Mesodermal cell (in vitro differentiated cells): ENCODE measurements around the gene C4B.

ENCODE experiments used
- H3K27ac ChIP-seq: 2 replicates; pipeline ENCODE4 v1.7.0; 2013; ENCODE audit warnings: mild to moderate bottlenecking, low read depth, low read length, moderate library complexity; ENCODE audit not compliant: severe bottlenecking
- H3K36me3 ChIP-seq: 2 replicates; pipeline ENCODE4 v1.7.1; 2013; ENCODE audit warnings: mild to moderate bottlenecking, low read length, moderate library complexity; ENCODE audit not compliant: control insufficient read depth, insufficient read depth
- H3K4me1 ChIP-seq: one replicate; pipeline ENCODE4 v1.7.1; 2013; ENCODE audit warnings: mild to moderate bottlenecking, low read length; ENCODE audit not compliant: insufficient read depth, control insufficient read depth, poor library complexity, severe bottlenecking
- H3K4me3 ChIP-seq: 2 replicates; pipeline ENCODE4 v1.7.0; 2013; ENCODE audit warnings: low read length, control low read depth, mild to moderate bottlenecking; ENCODE audit not compliant: insufficient read depth, poor library complexity, severe bottlenecking; ENCODE audit errors: extremely low read depth
- H3K9me3 ChIP-seq: 2 replicates; pipeline ENCODE4 v1.7.1; 2013; ENCODE audit warnings: mild to moderate bottlenecking, low read length, moderate library complexity; ENCODE audit not compliant: control insufficient read depth
- WGBS, 2 experiments: methylation state at CpG; one replicate each; pipeline ENCODE4 v1.1.5; 2013; ENCODE audit warnings: missing lambda C conversion rate in 2 of 2; ENCODE audit not compliant: insufficient coverage in 2 of 2; 5-methylcytosine and 5-hydroxymethylcytosine counted together

Gene C4B

GRCh38 chr6:32070814-32071543, 56.4 kb downstream of the C4B start:
- H3K4me1 ChIP-seq, result peaks cover 7% of the 10 kb centered on the region
- no peaks in the 10 kb centered on the region for H3K36me3 ChIP-seq
- WGBS, 2 experiments, result 69 to 74% methylated on average over 12 to 15 of the region's 16 CpGs
- no peak overlapping the region for H3K4me3 ChIP-seq
- H3K9me3 ChIP-seq, result no peaks in the 10 kb centered on the region
- H3K27ac ChIP-seq, result no peak overlapping the region

DNA sequence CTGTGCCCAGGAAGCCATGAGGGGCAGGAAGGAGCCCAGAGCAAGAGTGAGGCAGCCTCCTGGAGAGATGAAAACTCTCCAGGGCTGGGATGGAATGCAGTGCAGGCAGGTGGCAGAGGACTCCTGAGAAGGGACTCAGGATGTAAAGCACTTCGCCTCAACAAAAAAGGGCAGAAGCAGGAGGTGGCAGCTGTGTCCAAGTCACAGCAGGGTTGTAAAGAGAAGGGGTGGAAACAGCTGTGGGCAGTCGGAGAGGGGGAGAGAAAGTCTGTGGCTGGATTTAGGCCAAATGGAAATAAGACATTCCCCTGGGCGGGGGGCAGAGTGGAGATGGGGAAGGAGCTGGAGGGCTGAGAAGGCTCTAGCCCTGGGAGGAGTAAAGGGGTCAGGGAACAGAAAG, 58.5 kb downstream of the C4B start:
- no peak overlapping the region for H3K27ac ChIP-seq
- no peak overlapping the region for H3K4me3 ChIP-seq
- H3K9me3 ChIP-seq, result no peaks in the 10 kb centered on the region
- 57 to 70% methylated on average over 2 to 3 of the region's 3 CpGs for WGBS, 2 experiments
- H3K36me3 ChIP-seq, result no peaks in the 10 kb centered on the region
- H3K4me1 ChIP-seq, result peaks cover 7% of the 10 kb centered on the region

DNA sequence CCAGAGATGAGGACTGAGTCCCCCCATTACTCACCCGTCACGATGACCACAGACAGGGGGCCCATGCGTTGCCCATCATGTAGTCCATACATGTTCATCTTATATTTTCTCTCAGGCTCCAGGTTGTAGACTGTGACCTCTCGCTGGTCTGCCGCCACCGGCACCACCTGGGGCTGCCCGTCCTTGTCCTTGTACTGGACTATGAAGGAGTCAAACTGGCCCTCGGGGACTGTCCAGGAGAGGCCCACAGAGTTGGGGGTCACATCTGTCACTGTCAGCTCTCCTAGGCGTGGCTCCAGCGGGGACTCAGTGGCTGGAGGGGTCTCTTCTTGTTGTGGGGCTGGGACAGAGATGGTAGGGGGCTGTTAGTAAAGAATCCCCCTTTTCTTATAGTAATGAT, 59.0 kb downstream of the C4B start:
- H3K4me1 ChIP-seq, result peaks cover 7% of the 10 kb centered on the region
- no peak overlapping the region for H3K27ac ChIP-seq
- no peaks in the 10 kb centered on the region for H3K36me3 ChIP-seq
- H3K4me3 ChIP-seq, result no peak overlapping the region
- H3K9me3 ChIP-seq, result no peaks in the 10 kb centered on the region
- WGBS, 2 experiments, result 97 to 100% methylated on average over 5 to 7 of the region's 10 CpGs

DNA sequence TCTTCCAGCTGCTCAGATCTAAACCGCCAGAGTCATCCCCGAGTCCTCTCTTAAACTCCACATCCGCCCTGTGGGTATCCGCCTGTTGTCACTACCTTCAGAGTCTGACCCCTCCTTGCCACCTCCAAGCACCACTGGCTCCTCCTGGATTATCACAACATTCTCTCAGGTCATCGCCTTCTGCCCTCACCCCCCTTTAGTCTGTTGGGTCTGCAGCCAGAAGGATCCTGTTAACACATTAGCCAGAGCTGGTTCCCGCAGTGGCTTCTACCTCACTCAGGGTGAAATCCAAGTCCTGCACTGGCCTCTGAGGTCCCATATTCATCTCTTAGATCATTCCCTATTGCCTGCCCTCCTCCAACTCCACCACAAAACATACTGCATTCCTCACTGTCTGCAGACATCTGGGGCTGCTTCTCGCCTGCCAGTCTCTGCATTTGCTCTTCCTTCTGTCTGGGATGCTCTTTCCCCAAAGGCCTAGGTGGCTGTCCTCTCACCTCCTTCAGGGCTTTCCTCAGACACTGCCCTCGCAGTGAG, 60.5 kb downstream of the C4B start:
- Histone ChIP-seq H3K36me3 (no peaks in the 10 kb centered on the region), H3K9me3 (no peaks in the 10 kb centered on the region), H3K4me3 (no peak overlapping the region), H3K27ac (no peak overlapping the region), H3K4me1 (peaks cover 7% of the 10 kb centered on the region)
- WGBS, 2 experiments, result 91 to 94% methylated on average over 8 of the region's 8 CpGs

GRCh38 chr6:32075781-32076180, 61.2 kb downstream of the C4B start:
- WGBS, 2 experiments, result 80 to 94% methylated on average over 3 of the region's 3 CpGs
- Histone ChIP-seq H3K9me3 (no peaks in the 10 kb centered on the region), H3K36me3 (no peaks in the 10 kb centered on the region), H3K4me1 (peaks cover 11% of the 10 kb centered on the region), H3K4me3 (no peak overlapping the region), H3K27ac (no peak overlapping the region)

DNA sequence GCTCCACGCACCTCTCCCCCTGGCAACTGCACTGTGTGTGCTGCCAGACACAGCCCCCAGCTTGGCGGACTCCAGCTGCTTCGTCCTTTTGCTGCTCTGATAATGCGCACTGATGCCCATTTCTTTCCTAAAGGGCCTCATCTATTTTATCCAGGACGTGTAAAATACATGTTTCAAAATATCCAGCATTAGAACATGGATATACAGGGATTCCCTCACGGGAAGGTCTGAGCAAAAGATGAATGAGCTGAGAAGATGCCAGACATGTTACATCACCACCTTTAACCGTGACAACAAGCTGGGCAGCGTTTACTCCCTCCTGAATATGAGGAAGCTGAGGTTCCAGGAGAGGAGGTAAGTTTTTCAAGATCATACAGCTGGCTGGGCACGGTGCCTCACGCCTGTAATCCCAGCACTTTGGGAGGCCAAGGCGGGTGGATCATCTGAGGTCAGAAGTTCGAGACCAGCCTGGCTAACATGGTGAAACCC, 61.8 kb downstream of the C4B start:
- Histone ChIP-seq H3K4me1 (peaks cover 17% of the 10 kb centered on the region), H3K27ac (peak overlapping the region; percentile 50), H3K36me3 (no peaks in the 10 kb centered on the region), H3K4me3 (no peak overlapping the region), H3K9me3 (no peaks in the 10 kb centered on the region)
- 84 to 85% methylated on average over 5 to 9 of the region's 12 CpGs for WGBS, 2 experiments

DNA sequence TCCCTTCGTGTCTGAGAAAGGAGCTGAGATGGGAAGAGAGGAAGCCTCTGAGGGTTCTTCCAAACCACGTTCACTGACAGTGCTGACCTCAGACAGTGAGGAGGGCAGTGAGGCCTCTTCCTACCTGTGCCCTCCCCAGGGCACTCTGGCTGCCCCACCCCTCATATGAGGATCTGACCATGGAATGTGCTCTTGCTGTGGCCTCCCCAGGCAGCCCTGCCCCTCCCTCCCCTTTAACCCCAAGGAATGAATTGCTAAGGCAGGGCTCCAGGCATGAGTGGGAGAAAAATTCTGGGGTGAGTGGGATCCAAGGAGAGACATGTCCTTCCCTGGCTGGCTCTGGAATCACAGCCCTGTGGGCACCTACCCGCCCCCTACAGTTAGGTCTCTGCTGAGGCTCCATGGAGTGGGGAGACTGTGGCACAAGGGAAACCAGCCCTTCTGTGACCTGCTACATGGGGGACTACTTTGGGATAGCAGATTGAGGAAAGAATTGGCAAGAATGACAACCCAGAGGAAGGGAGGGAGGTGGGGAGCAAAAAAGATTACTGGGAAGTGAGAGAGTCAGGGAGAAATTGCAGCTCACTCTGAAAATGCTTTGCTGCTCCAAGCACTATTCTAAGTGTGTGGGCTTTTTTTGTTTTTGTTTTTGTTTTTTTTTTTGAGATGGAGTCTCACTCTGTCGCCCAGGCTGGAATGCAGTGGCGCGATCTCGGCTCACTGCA, 65.1 kb downstream of the C4B start:
- Histone ChIP-seq H3K4me3 (no peak overlapping the region), H3K4me1 (peaks cover 31% of the 10 kb centered on the region), H3K9me3 (no peaks in the 10 kb centered on the region), H3K36me3 (no peaks in the 10 kb centered on the region), H3K27ac (no peak overlapping the region)
- 88% methylated on average over 3 to 4 of the region's 7 CpGs for WGBS, 2 experiments

- Histone ChIP-seq H3K4me3 (no peak overlapping the region), H3K27ac (no peak overlapping the region), H3K4me1 (peaks cover 24% of the 10 kb centered on the region), H3K36me3 (no peaks in the 10 kb centered on the region), H3K9me3 (no peaks in the 10 kb centered on the region)
- 79 to 88% methylated on average over 16 to 21 of the region's 22 CpGs for WGBS, 2 experiments
These were observed 66.8 kb downstream of the C4B start for GRCh38 chr6:32081168-32081990.

GRCh38 chr6:32082478-32082877, 67.9 kb downstream of the C4B start:
- 86 to 95% methylated on average over 3 to 6 of the region's 6 CpGs for WGBS, 2 experiments
- H3K4me1 ChIP-seq, result peaks cover 24% of the 10 kb centered on the region
- no peak overlapping the region for H3K4me3 ChIP-seq
- no peaks in the 10 kb centered on the region for H3K9me3 ChIP-seq
- H3K27ac ChIP-seq, result no peak overlapping the region
- H3K36me3 ChIP-seq, result no peaks in the 10 kb centered on the region

DNA sequence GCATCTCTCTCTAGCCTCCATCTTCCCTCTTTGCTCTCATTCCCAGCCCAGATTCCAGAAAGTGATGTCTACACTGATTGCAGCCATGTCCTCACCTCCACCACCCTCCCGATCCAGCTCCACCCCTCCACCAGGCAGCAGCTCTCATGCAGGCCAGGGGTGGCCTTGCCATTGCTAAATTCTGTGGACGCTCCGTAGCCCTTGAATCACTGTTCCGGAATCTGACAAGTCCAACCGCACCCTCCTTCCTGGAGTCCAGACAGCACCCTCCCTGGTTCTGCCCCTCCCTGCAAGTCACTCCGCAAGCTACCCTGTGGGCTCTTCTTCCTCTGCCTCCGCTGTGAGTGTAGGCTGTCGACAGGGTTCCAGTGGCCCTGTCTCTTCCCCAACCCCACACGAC, 68.3 kb downstream of the C4B start:
- H3K27ac ChIP-seq, result no peak overlapping the region
- peaks cover 24% of the 10 kb centered on the region for H3K4me1 ChIP-seq
- H3K9me3 ChIP-seq, result no peaks in the 10 kb centered on the region
- no peaks in the 10 kb centered on the region for H3K36me3 ChIP-seq
- H3K4me3 ChIP-seq, result no peak overlapping the region
- 86 to 95% methylated on average over 5 to 8 of the region's 9 CpGs for whole genome bisulfite sequencing, 2 experiments
